Measurements from ENCODE around the gene IL31.
"Not testable (repeated sequence)": the region's sequence is repeated elsewhere in the genome, so short reads cannot be mapped to it uniquely, and the experiment has no call there.

IL31 gene

DNA sequence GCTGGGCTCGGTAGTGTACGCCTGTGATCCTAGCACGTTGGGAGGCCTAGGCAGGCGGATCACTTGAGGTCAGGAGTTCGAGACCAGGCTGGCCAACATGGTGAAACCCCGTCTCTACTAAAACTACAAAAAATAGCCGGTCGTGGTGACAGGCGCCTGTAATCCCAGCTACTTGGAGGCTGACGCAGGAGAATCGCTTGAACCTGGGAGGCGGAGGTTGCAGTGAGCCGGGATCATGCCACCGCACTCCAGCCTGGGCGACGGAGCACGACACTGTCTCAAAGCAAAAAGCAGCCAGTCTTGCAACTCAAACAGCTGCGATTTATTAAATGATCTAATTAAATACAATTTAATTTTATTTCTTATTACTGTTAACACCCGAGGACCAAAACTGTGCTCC lies 28.8 kb upstream of the IL31 start:
- peak overlapping the region; percentile 46; the same call in 1 of the 2 replicates for H3K4me3 ChIP-seq (ENCODE audit: low read depth, low read length)
- H3K27ac ChIP-seq (ENCODE audit: extremely low read depth, low read depth, low read length); H3K4me1 ChIP-seq (ENCODE audit: control insufficient read depth, insufficient read depth, low read length); CTCF ChIA-PET; H3K9me3 ChIP-seq (ENCODE audit: control insufficient read depth, insufficient read depth, low read depth, low read length): not testable (repeated sequence)
- POLR2A ChIA-PET: interaction anchor here (1.0 to 1.3 kb wide), 4 partner anchors 23 to 149 kb away, joined by 3 to 5 read pairs (median 4); partner anchors contain the start of genes DIABLO and MLXIP
- H3K36me3 ChIP-seq (ENCODE audit: control insufficient read depth in 2 of 2, insufficient read depth in 1 of 2, low read length in 2 of 2): peaks cover 4 to 13% of the 10 kb centered on the region in 2 experiments; a peak in 2 of 3 replicates

DNA sequence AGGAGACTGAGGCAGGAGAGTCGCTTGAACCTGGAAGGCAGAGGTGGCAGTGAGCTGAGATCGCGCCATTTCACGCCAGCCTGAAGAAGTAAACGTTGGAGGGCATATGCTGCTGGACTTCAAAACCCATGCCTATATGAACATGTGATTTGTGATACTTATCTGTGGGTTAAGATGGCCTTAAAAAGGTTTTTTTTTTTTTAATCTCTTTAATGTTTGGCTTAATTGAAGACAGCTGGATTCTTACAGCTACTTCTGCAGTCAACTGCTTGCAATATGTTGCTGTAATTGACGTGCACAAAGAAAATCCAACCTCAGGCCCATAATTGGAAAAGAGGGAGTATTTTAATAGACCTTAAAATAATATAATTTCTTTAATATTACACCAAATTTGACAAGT lies 28.0 kb upstream of the IL31 start:
- Histone ChIP-seq H3K4me3 (ENCODE audit: low read depth, low read length) (no peak overlapping the region), H3K27ac (ENCODE audit: extremely low read depth, low read depth, low read length) (no peak overlapping the region), H3K9me3 (ENCODE audit: control insufficient read depth, insufficient read depth, low read depth, low read length) (no peaks in the 10 kb centered on the region), H3K4me1 (ENCODE audit: control insufficient read depth, insufficient read depth, low read length) (peaks cover 6% of the 10 kb centered on the region; the same call in 1 of the 2 replicates), H3K36me3 (ENCODE audit: control insufficient read depth in 2 of 2, insufficient read depth in 1 of 2, low read length in 2 of 2) (peaks cover 0 to 5% of the 10 kb centered on the region in 2 experiments; a peak in 1 of 3 replicates)
- TF ChIP-seq SALL2 (tag by site-specific recombination; IDR thresholded peaks at IDR 0.05; ENCODE audit: borderline replicate concordance) (no peak), GFI1B (tag by site-specific recombination; IDR thresholded peaks at IDR 0.05) (no peak), ZNF404 (tag by site-specific recombination; IDR thresholded peaks at IDR 0.05) (no peak), ZNF561 (tag by site-specific recombination; IDR thresholded peaks at IDR 0.05; ENCODE audit: borderline replicate concordance) (no peak), ZXDB (tag by site-specific recombination; IDR thresholded peaks at IDR 0.05) (no peak)
- TF ChIP-seq, protein P1, sequence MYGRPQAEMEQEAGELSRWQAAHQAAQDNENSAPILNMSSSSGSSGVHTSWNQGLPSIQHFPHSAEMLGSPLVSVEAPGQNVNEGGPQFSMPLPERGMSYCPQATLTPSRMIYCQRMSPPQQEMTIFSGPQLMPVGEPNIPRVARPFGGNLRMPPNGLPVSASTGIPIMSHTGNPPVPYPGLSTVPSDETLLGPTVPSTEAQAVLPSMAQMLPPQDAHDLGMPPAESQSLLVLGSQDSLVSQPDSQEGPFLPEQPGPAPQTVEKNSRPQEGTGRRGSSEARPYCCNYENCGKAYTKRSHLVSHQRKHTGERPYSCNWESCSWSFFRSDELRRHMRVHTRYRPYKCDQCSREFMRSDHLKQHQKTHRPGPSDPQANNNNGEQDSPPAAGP (tag by site-specific recombination; IDR thresholded peaks at IDR 0.05): no peak
- TF ChIP-seq, protein P2, sequence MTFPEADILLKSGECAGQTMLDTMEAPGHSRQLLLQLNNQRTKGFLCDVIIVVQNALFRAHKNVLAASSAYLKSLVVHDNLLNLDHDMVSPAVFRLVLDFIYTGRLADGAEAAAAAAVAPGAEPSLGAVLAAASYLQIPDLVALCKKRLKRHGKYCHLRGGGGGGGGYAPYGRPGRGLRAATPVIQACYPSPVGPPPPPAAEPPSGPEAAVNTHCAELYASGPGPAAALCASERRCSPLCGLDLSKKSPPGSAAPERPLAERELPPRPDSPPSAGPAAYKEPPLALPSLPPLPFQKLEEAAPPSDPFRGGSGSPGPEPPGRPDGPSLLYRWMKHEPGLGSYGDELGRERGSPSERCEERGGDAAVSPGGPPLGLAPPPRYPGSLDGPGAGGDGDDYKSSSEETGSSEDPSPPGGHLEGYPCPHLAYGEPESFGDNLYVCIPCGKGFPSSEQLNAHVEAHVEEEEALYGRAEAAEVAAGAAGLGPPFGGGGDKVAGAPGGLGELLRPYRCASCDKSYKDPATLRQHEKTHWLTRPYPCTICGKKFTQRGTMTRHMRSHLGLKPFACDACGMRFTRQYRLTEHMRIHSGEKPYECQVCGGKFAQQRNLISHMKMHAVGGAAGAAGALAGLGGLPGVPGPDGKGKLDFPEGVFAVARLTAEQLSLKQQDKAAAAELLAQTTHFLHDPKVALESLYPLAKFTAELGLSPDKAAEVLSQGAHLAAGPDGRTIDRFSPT (tag by site-specific recombination; IDR thresholded peaks at IDR 0.05): no peak
- TF ChIP-seq, protein P3, sequence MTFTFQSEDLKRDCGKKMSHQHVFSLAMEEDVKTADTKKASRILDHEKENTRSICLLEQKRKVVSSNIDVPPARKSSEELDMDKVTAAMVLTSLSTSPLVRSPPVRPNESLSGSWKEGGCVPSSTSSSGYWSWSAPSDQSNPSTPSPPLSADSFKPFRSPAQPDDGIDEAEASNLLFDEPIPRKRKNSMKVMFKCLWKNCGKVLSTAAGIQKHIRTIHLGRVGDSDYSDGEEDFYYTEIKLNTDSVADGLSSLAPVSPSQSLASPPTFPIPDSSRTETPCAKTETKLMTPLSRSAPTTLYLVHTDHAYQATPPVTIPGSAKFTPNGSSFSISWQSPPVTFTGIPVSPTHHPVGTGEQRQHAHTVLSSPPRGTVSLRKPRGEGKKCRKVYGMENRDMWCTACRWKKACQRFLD (tag by site-specific recombination; IDR thresholded peaks at IDR 0.05): no peak
- TF ChIP-seq, protein P4, sequence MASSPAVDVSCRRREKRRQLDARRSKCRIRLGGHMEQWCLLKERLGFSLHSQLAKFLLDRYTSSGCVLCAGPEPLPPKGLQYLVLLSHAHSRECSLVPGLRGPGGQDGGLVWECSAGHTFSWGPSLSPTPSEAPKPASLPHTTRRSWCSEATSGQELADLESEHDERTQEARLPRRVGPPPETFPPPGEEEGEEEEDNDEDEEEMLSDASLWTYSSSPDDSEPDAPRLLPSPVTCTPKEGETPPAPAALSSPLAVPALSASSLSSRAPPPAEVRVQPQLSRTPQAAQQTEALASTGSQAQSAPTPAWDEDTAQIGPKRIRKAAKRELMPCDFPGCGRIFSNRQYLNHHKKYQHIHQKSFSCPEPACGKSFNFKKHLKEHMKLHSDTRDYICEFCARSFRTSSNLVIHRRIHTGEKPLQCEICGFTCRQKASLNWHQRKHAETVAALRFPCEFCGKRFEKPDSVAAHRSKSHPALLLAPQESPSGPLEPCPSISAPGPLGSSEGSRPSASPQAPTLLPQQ (tag by site-specific recombination; IDR thresholded peaks at IDR 0.05): no peak
- ChIA-PET POLR2A (no interaction called here), CTCF (interaction anchor here (0.6 to 0.8 kb wide), 2 partner anchors 11 to 327 kb away, joined by 3 to 4 read pairs; no protein-coding TSS in a partner anchor)

DNA sequence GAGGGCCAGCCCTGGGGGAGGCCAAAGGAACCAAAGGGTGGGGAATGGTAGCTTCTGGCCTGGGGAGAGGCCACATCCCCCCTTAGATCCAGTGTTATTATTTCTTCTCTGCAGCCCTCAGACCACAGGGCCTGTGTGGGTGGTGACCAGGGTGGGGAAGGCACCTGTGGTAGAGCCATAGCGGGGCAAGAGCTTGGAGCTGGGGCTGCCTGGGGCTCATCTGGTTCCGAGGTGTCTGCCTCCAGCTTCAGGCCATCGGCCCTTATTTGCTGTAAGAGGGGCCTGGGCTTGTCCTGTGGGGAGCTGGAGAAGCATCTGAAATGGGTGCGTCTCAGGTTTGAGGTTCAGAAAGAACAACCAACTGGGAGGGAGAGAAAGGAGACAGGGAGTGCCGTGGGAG lies 27.4 kb upstream of the IL31 start:
- Histone ChIP-seq H3K4me1 (ENCODE audit: control insufficient read depth, insufficient read depth, low read length) (peaks cover 6% of the 10 kb centered on the region; the same call in 1 of the 2 replicates), H3K9me3 (ENCODE audit: control insufficient read depth, insufficient read depth, low read depth, low read length) (no peaks in the 10 kb centered on the region), H3K4me3 (ENCODE audit: low read depth, low read length) (no peak overlapping the region), H3K36me3 (ENCODE audit: control insufficient read depth in 2 of 2, insufficient read depth in 1 of 2, low read length in 2 of 2) (no peaks in the 10 kb centered on the region), H3K27ac (ENCODE audit: extremely low read depth, low read depth, low read length) (no peak overlapping the region)
- TF ChIP-seq ZNF837 (tag by site-specific recombination; IDR thresholded peaks at IDR 0.05) (no peak), ZNF354C (tag by site-specific recombination; IDR thresholded peaks at IDR 0.05; ENCODE audit: borderline replicate concordance, low read depth) (no peak), ZNF791 (tag by site-specific recombination; IDR thresholded peaks at IDR 0.05) (no peak), KLF8 (tag by site-specific recombination; IDR thresholded peaks at IDR 0.05) (no peak), ZNF175 (tag by site-specific recombination; IDR thresholded peaks at IDR 0.05) (no peak), ZNF549 (tag by site-specific recombination; IDR thresholded peaks at IDR 0.05) (no peak), ZXDB (tag by site-specific recombination; IDR thresholded peaks at IDR 0.05) (no peak)
- CTCF ChIA-PET: interaction anchor here (0.6 to 0.8 kb wide), 2 partner anchors 11 to 328 kb away, joined by 3 to 4 read pairs; no protein-coding TSS in a partner anchor
- POLR2A ChIA-PET: no interaction called here
